SK-N-MC (cell line): ENCODE data around the gene ASIC3.

Experiments
- EZH2 ChIP-seq: fragments of 200-600 bp; sonication (generic); IDR thresholded peaks from one replicate; pipeline ENCODE4 v1.6.1; 2017; ENCODE audit warnings: antibody characterized with exemption
- POLR2AphosphoS5 ChIP-seq: IDR thresholded peaks from 2 replicates; pipeline ENCODE4 v1.6.1; 2012; ENCODE audit warnings: mild to moderate bottlenecking, low read depth, low read length, borderline replicate concordance

DNA sequence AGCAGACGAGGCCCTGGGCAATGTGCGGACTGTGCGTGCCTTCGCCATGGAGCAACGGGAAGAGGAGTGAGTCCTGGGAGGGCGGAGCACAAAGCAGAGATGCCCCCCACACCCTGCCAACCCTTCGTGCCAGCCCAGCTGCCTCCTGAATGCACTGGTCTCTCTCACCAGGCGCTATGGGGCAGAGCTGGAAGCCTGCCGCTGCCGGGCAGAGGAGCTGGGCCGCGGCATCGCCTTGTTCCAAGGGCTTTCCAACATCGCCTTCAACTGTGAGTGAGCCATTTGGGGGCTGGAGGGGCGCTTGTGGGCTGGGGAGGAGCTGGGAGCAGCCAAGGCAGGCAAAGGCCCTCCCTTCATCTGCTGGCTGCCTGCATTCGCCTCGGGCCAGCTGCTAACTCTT lies 12.4 kb upstream of the ASIC3 start:
- TF ChIP-seq POLR2AphosphoS5 (no peak), EZH2 (no peak)
